ENCODE results near the gene KLRC3.

GRCh38 chr12:10400829-10401228, 19.6 kb downstream of the KLRC3 start:
- TF ChIP-seq ARNT (IDR thresholded peaks at IDR 0.05) = no peak
- no peak for TF ChIP-seq BHLHE40 (IDR thresholded peaks at IDR 0.05; ENCODE audit: borderline replicate concordance)

All from HEK293T (cell line).